ENCODE measurements around the gene SUCLG2.

GRCh38 chr3:67557848-67558355 is 96.5 kb downstream of the SUCLG2 start:
- TF ChIP-seq, protein P1, sequence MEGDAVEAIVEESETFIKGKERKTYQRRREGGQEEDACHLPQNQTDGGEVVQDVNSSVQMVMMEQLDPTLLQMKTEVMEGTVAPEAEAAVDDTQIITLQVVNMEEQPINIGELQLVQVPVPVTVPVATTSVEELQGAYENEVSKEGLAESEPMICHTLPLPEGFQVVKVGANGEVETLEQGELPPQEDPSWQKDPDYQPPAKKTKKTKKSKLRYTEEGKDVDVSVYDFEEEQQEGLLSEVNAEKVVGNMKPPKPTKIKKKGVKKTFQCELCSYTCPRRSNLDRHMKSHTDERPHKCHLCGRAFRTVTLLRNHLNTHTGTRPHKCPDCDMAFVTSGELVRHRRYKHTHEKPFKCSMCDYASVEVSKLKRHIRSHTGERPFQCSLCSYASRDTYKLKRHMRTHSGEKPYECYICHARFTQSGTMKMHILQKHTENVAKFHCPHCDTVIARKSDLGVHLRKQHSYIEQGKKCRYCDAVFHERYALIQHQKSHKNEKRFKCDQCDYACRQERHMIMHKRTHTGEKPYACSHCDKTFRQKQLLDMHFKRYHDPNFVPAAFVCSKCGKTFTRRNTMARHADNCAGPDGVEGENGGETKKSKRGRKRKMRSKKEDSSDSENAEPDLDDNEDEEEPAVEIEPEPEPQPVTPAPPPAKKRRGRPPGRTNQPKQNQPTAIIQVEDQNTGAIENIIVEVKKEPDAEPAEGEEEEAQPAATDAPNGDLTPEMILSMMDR (IDR thresholded peaks at IDR 0.05) = no peak
- TF ChIP-seq POLR2A (IDR thresholded peaks at IDR 0.05) = no peak
